ENCODE measurements around the gene POLR3H. TPM values are rescaled to one million over a fixed set of nuclear protein-coding genes. Genes with fewer than 3 reads are reported as not detected.

The POLR3H gene
- total and polyA plus RNA-seq, 2 donors (not counting 3 experiments of a cell fraction or from before 2014, with no cell fraction given) = 31.2 to 39.4 TPM

DNA sequence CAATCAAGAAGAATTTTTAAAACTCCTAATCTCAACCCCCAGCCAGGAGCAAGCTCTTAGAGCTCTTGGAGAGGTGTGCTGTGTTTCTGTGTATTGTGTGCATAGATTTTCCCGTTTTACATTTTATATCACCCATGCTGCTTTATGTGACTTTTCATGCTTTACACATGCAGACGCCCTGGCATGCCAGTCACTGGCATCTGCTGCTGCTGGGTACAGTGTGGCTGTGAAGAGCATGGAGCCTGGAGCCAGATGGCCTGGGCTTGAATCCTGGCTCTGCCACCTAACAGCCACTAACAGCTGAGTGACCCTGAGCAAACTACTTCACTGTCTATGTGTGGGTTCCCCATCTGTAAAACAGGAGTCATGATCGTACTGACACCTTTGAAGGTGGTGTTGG is 23.1 kb downstream of the POLR3H start:
- intact Hi-C loops (cut with micrococcal nuclease) = no loop called here
- no peaks in the 10 kb centered on the region for H3K79me2 ChIP-seq (ENCODE audit: control insufficient read depth, insufficient read depth, low read length)
- no peaks in the 10 kb centered on the region for H3K9me1 ChIP-seq (replicated peaks; ENCODE audit: control insufficient read depth, extremely low read depth, insufficient read depth, low read length)
- no peak overlapping the region for H3K4me2 ChIP-seq (ENCODE audit: insufficient read depth, low read length)
- H3K27me3 ChIP-seq (ENCODE audit: control insufficient read depth in 2 of 2, insufficient read depth in 2 of 2, low read length in 2 of 2) = no peaks in the 10 kb centered on the region
- H3K9me3 ChIP-seq (replicated peaks; ENCODE audit: control insufficient read depth, insufficient read depth, low read length) = no peaks in the 10 kb centered on the region
- CTCF ChIA-PET = interaction anchor here (0.9 kb wide), 1 partner anchor 117 kb away, joined by 3 read pairs; no protein-coding TSS in a partner anchor
- H2AFZ ChIP-seq (ENCODE audit: low read depth, low read length) = no peak overlapping the region
- H3K4me3 ChIP-seq (replicated peaks in 1 of 3; ENCODE audit: insufficient read depth in 1 of 3, low read depth in 1 of 3, low read length in 3 of 3) = no peak overlapping the region
- peaks cover 0 to 27% of the 10 kb centered on the region in 2 experiments for H3K36me3 ChIP-seq (ENCODE audit: control insufficient read depth in 2 of 2, extremely low read depth in 1 of 2, insufficient read depth in 2 of 2, low read length in 2 of 2)
- dilution Hi-C loops (cut with MboI; ENCODE audit: extremely low pct_ligation_motif_present, low sequenced_read_pairs) = no loop called here
- POLR2A ChIA-PET = no interaction called here
- TF ChIP-seq POLR2A (IDR thresholded peaks at IDR 0.05; ENCODE audit: low read depth, low read length) = no peak
- TF ChIP-seq, protein P1, sequence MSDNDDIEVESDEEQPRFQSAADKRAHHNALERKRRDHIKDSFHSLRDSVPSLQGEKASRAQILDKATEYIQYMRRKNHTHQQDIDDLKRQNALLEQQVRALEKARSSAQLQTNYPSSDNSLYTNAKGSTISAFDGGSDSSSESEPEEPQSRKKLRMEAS (IDR thresholded peaks at IDR 0.05; ENCODE audit: insufficient read depth, insufficient read length) = no peak
- TF ChIP-seq GATA2 (IDR thresholded peaks at IDR 0.05; ENCODE audit: insufficient read depth, insufficient read length, low read depth, low read length) = no peak
- TF ChIP-seq FOS (IDR thresholded peaks at IDR 0.05; ENCODE audit: borderline replicate concordance, insufficient read depth, low read length) = no peak
- TF ChIP-seq, protein P2, sequence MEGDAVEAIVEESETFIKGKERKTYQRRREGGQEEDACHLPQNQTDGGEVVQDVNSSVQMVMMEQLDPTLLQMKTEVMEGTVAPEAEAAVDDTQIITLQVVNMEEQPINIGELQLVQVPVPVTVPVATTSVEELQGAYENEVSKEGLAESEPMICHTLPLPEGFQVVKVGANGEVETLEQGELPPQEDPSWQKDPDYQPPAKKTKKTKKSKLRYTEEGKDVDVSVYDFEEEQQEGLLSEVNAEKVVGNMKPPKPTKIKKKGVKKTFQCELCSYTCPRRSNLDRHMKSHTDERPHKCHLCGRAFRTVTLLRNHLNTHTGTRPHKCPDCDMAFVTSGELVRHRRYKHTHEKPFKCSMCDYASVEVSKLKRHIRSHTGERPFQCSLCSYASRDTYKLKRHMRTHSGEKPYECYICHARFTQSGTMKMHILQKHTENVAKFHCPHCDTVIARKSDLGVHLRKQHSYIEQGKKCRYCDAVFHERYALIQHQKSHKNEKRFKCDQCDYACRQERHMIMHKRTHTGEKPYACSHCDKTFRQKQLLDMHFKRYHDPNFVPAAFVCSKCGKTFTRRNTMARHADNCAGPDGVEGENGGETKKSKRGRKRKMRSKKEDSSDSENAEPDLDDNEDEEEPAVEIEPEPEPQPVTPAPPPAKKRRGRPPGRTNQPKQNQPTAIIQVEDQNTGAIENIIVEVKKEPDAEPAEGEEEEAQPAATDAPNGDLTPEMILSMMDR (IDR thresholded peaks at IDR 0.05; ENCODE audit: extremely low read depth in 1 of 2, insufficient read depth in 1 of 2, low read depth in 1 of 2, low read length in 2 of 2) = no peak
- no peak for TF ChIP-seq MYC (IDR thresholded peaks at IDR 0.05; ENCODE audit: low read depth, low read length)
- TF ChIP-seq EZH2 (IDR thresholded peaks at IDR 0.05; ENCODE audit: borderline replicate concordance, low read depth, low read length, severe bottlenecking) = no peak
- no peaks in the 10 kb centered on the region for H4K20me1 ChIP-seq (replicated peaks; ENCODE audit: control insufficient read depth, extremely low read depth, insufficient read depth, low read length)
- H3K4me1 ChIP-seq (ENCODE audit: control insufficient read depth, extremely low read depth, insufficient read depth, low read length) = peaks cover 3% of the 10 kb centered on the region
- BruUV-seq (replicated peaks) = no TSS peak
- FAIRE-seq = no peak
- no peak overlapping the region for H3K27ac ChIP-seq (ENCODE audit: insufficient read depth, low read depth, low read length)
- no peak overlapping the region for H3K9ac ChIP-seq (replicated peaks; ENCODE audit: extremely low read depth, insufficient read depth, low read length)
- no peak for DNase-seq (ENCODE audit: low read depth, low spot score)

Measured in endothelial cell of umbilical vein (primary cell).